Smooth muscle cell of the brain vasculature (primary cell): Measurements from ENCODE around the gene PRSS36.
"Not testable (repeated sequence)": the region's sequence is repeated elsewhere in the genome, so short reads cannot be mapped to it uniquely, and the experiment has no call there.

Source experiments
- DNase-seq: peaks from one replicate; pipeline ENCODE4 v3.0.0-alpha.2; 2012; ENCODE audit warnings: low read depth, low spot score

PRSS36 gene

GRCh38 chr16:31183432-31184428 is 33.9 kb upstream of the PRSS36 start:
- no peak for DNase-seq

GRCh38 chr16:31182391-31182790 is 32.5 kb upstream of the PRSS36 start:
- no peak for DNase-seq

GRCh38 chr16:31181102-31181830 is 31.4 kb upstream of the PRSS36 start:
- DNase-seq, result no peak

- DNase-seq, result peak; percentile 83
These were observed 30.0 kb upstream of the PRSS36 start, which contains the start of gene FUS for GRCh38 chr16:31179747-31180459. Gene FUS, plus strand, starts transcription at chr16:31180139. Its CDS starts 76 bp downstream, at chr16:31180215.

GRCh38 chr16:31179219-31179746 is 29.4 kb upstream of the PRSS36 start:
- no peak for DNase-seq

- DNase-seq, result no peak
These were observed 27.3 kb upstream of the PRSS36 start for GRCh38 chr16:31177136-31177535.

GRCh38 chr16:31170048-31170447 is 20.2 kb upstream of the PRSS36 start:
- DNase-seq, result not testable (repeated sequence)

GRCh38 chr16:31168848-31169247 is 19.0 kb upstream of the PRSS36 start:
- DNase-seq, result no peak

- no peak for DNase-seq
These were observed 17.4 kb upstream of the PRSS36 start for GRCh38 chr16:31167315-31167714.

GRCh38 chr16:31157136-31157535 is 7.3 kb upstream of the PRSS36 start:
- no peak for DNase-seq

- DNase-seq, result not testable (repeated sequence)
These were observed 1.1 kb upstream of the PRSS36 start for GRCh38 chr16:31150976-31151375.

- no peak for DNase-seq
These were observed 534 bp downstream of the PRSS36 start for GRCh38 chr16:31149332-31149731.

- DNase-seq, result no peak
These were observed 970 bp downstream of the PRSS36 start for GRCh38 chr16:31148896-31149295.

GRCh38 chr16:31148281-31148728 is 1.6 kb downstream of the PRSS36 start:
- DNase-seq, result no peak

GRCh38 chr16:31147574-31147973 is 2.3 kb downstream of the PRSS36 start:
- no peak for DNase-seq

GRCh38 chr16:31145398-31145990 is 4.4 kb downstream of the PRSS36 start:
- DNase-seq, result no peak

- not testable (repeated sequence) for DNase-seq
These were observed 5.4 kb downstream of the PRSS36 start for GRCh38 chr16:31144418-31144817.

- no peak for DNase-seq
These were observed 6.1 kb downstream of the PRSS36 start for GRCh38 chr16:31143694-31144148.

- DNase-seq, result no peak
These were observed 6.7 kb downstream of the PRSS36 start for GRCh38 chr16:31143011-31143693.
